Suprapubic skin (tissue), 4 donors: ENCODE results near the gene MYOM1.

Experiments used
- CTCF ChIP-seq, 2 donors: fragments of 200-600 bp in 1 of 2; fragments of 450-650 bp in 1 of 2; sonication (generic) in 1 of 2; IDR thresholded peaks; one replicate each; pipeline ENCODE4 v1.5.1; 2016 to 2019; ENCODE audit warnings: antibody characterized with exemption in 2 of 2, mild to moderate bottlenecking in 1 of 2, moderate library complexity in 1 of 2
- EP300 ChIP-seq: sonication (generic); formaldehyde crosslinking; IDR thresholded peaks from one replicate; pipeline ENCODE4 v1.6.1; 2017; ENCODE audit warnings: antibody characterized with exemption
- POLR2A ChIP-seq, 2 donors: fragments of 450-650 bp; IDR thresholded peaks; one replicate each; pipeline ENCODE4 v1.6.1; 2017; ENCODE audit warnings: antibody characterized with exemption in 2 of 2, mild to moderate bottlenecking in 2 of 2, moderate library complexity in 2 of 2
- POLR2AphosphoS5 ChIP-seq, 3 donors: sonication (generic); formaldehyde crosslinking; IDR thresholded peaks; one replicate each; pipeline ENCODE4 v1.6.1; 2017; ENCODE audit warnings: antibody characterized with exemption in 3 of 3

DNA sequence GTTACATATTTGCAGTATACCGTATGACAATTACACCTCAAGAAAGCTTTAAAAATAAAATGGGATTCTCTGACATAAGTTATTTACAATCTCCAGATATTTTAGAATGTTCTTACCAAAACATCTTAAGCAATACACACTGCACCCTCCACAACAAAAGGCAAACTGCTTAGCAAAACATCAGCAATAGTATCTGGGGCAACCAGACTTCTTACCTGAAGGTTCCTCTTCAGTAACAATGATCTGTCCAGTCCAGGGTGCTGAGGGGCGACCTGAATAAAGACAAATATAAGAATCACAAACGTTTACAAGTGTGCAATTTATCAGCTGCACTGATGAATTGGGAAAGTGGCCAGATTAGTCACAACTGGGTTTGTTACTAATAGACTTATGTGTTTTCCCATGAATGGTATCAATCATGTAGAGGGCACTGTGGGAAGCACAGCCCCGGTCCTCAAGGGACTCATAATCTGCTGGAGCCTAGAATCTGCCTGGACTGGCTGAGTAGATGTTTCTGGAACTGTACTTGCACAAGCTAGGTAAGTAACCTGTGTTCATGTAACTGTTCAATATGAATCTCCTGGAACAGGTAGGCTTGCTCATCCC is 70.7 kb downstream of the MYOM1 start:
- TF ChIP-seq CTCF (IDR thresholded peaks at IDR 0.05) (no peak), POLR2A (IDR thresholded peaks at IDR 0.05) (no peak), POLR2AphosphoS5 (IDR thresholded peaks at IDR 0.05) (no peak), EP300 (no peak)
